ENCODE measurements around the gene DCHS1. TPM values are rescaled to one million over a fixed set of nuclear protein-coding genes. Genes with fewer than 3 reads are reported as not detected.

DCHS1 gene
- total RNA-seq, 6 experiments from 2014 or later: 1.8 to 9.2 (median 4.1) TPM

DNA sequence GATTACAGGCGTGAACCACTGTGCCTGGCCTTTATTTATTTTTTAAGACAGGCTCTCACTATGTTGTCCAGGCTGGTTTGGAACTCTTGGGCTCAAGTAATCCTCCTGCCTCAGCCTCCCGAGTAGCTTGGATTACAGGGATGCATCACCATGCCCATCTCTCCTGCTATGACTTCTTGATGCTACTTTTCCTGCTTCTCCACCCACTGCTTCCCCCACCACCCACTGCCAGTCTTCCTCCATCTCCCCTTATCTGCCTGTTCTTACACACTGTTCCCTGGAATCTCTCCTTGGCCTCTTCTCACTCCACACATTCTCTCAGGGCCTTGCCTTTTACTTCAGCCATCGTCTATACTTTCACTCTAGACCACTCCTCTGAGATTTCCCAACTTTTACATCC lies 19.1 kb downstream of the DCHS1 start:
- WGBS (ENCODE audit: insufficient coverage, low coverage, low lambda C conversion rate, missing lambda C conversion rate): 71% methylated on average over 2 of the region's 3 CpGs
- DNase-seq (no peak), ATAC-seq (no peak)
- no peaks in the 10 kb centered on the region for H3K36me3 ChIP-seq
- TF ChIP-seq, protein P1, sequence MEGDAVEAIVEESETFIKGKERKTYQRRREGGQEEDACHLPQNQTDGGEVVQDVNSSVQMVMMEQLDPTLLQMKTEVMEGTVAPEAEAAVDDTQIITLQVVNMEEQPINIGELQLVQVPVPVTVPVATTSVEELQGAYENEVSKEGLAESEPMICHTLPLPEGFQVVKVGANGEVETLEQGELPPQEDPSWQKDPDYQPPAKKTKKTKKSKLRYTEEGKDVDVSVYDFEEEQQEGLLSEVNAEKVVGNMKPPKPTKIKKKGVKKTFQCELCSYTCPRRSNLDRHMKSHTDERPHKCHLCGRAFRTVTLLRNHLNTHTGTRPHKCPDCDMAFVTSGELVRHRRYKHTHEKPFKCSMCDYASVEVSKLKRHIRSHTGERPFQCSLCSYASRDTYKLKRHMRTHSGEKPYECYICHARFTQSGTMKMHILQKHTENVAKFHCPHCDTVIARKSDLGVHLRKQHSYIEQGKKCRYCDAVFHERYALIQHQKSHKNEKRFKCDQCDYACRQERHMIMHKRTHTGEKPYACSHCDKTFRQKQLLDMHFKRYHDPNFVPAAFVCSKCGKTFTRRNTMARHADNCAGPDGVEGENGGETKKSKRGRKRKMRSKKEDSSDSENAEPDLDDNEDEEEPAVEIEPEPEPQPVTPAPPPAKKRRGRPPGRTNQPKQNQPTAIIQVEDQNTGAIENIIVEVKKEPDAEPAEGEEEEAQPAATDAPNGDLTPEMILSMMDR (IDR thresholded peaks at IDR 0.05): no peak
- no peak for TF ChIP-seq POLR2A (IDR thresholded peaks at IDR 0.05)
- H3K27me3 ChIP-seq: no peaks in the 10 kb centered on the region
- peak overlapping the region in 1 of 3 donors; percentile 26 for H3K27ac ChIP-seq
- H3K4me1 ChIP-seq: peaks cover 0 to 36% (median 17%) of the 10 kb centered on the region in 4 donors
- no peak overlapping the region for H3K4me3 ChIP-seq
- intact Hi-C loops (cut with DNase I): no loop called here
- no peaks in the 10 kb centered on the region for H3K9me3 ChIP-seq

DNA sequence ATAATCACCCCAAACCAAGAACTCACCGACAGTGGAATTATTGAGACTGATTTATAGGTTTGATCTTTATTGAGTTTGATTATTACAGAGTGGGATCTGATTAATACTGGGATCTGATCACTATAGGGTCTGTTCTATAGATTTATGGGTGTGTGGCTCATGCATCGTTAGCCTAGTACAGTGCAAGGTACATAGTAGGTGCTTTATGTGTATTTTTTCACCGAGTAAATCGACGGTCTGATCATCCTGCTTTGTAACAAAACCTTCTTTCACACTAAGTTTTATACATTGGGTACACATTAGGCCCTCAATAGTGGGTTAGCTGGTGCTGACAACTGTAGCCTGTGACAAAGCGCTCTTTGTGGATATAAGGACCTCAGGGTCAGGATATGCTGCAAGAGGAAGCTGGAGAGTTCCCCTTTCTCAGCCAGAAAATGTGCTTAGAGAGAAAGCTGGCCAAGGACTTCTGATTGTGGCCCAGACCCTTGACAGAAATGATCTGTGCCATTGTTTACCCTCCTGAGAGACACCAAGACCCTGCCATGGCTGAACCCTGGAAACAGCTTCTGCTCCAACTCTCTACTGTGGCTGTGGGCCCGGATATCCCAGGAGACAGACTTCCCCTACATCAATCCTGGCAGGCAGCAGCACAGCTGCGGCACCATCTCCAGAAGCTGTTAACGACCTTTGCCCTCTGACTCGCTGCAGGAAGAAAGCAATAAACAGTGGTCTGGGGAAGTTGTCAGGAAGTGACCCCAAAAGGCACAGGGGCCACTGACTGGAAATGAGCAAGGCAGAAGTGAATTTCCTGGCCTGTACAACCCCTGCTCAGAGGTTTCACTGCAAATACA lies 20.3 kb downstream of the DCHS1 start:
- no peaks in the 10 kb centered on the region for H3K27me3 ChIP-seq
- WGBS (ENCODE audit: insufficient coverage, low coverage, low lambda C conversion rate, missing lambda C conversion rate): 34% methylated on average over 6 of the region's 10 CpGs
- peak; percentile 65 to 71 (median 67) for DNase-seq
- TF ChIP-seq POLR2A (IDR thresholded peaks at IDR 0.05): no peak
- TF ChIP-seq, protein P1 (IDR thresholded peaks at IDR 0.05): no peak
- H3K36me3 ChIP-seq: no peaks in the 10 kb centered on the region
- H3K27ac ChIP-seq: peak overlapping the region in 2 of 3 donors; percentile 26 to 27
- peaks cover 0 to 36% (median 17%) of the 10 kb centered on the region in 4 donors for H3K4me1 ChIP-seq
- no peak overlapping the region for H3K4me3 ChIP-seq
- intact Hi-C loops (cut with DNase I): no loop called here
- H3K9me3 ChIP-seq: no peaks in the 10 kb centered on the region
- ATAC-seq: peak; percentile 67 to 78 (median 70)

DNA sequence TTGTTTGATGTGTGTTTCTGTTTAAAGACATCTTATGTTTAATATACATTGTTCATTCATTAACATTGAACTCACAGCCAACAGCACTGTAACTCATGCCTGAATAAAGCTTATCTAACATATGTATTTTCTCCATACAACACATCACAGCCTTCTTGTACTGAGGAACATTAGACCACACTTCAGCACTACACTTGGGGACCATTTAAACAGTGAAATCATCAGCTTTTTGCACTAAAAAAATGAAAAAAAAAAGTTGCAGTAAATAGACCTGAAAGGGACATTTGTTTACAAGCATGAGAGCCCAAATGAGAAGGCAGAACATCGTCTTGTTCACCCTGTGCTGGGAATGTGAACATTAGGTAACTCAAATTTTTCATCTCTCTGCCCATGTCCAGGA lies 21.1 kb downstream of the DCHS1 start:
- Histone ChIP-seq H3K27me3 (no peaks in the 10 kb centered on the region), H3K4me3 (no peak overlapping the region), H3K9me3 (no peaks in the 10 kb centered on the region), H3K4me1 (peaks cover 0 to 36% (median 17%) of the 10 kb centered on the region in 4 donors), H3K27ac (peak overlapping the region in 1 of 3 donors; percentile 26), H3K36me3 (no peaks in the 10 kb centered on the region)
- peak in 1 of 4 donors; percentile 15 for ATAC-seq
- no peak for DNase-seq
- no peak for TF ChIP-seq POLR2A (IDR thresholded peaks at IDR 0.05)
- intact Hi-C loops (cut with DNase I): no loop called here
- WGBS (ENCODE audit: insufficient coverage, low coverage, low lambda C conversion rate, missing lambda C conversion rate): 23% methylated on average over 1 of the region's 1 CpG

DNA sequence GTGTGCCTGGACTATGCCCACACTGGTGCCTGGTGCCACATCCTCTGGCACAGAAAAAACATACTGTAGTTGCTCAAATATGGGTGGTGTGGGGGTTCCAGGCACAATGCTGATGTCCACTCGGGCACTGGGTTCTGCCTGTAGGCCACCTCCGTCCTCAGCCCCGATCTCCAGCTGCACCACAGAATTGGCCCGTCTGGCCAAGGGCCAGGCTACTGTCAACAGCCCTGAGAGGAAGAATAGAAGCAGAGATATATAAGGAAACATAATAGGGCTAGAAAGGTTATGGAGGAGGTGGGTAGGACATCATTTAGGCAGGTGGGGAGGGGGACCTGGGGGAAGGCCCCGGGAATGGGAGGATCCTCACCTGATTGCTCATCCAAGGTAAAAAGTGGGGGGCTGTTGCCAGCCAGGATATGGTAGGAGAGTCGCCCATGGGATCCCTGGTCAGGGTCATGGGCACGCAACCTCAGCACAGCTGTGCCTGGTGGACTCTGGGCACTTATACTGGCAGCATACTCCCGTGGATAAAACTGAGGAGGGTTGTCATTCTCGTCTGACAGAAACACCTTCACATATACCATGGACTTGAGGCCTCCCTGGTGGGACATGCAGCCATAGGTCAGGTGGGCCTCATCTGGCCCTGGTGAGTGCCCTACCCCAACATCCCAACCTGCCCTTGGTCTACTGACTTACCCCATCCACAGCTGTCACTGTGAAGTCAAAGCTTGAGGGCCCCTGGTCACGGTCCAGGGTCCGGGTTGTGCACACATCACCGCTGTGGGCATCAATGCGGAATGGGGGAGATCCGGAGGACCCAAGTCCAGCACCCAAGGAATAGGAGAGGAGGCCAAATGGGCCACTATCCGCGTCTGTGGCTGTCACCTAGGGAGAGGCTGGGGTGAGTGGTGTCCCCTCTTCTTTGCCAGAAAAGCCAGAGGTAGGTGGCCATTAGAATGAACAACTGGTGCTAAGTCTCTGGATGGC lies 21.9 kb downstream of the DCHS1 start:
- intact Hi-C loops (cut with DNase I): no loop called here
- Histone ChIP-seq H3K27me3 (no peaks in the 10 kb centered on the region), H3K4me3 (no peak overlapping the region), H3K4me1 (peaks cover 0 to 33% (median 17%) of the 10 kb centered on the region in 4 donors), H3K36me3 (no peaks in the 10 kb centered on the region), H3K9me3 (no peaks in the 10 kb centered on the region), H3K27ac (no peak overlapping the region)
- TF ChIP-seq, protein P1 (IDR thresholded peaks at IDR 0.05): no peak
- TF ChIP-seq POLR2A (IDR thresholded peaks at IDR 0.05): no peak
- WGBS (ENCODE audit: insufficient coverage, low coverage, low lambda C conversion rate, missing lambda C conversion rate): 90% methylated on average over 4 of the region's 16 CpGs
- ATAC-seq (no peak), DNase-seq (no peak)
